GM12892 (cell line): ENCODE data around the gene ARL15.

Experiments used
- DNase-seq: peaks from one replicate; pipeline ENCODE4 v3.0.0; 2011; ENCODE audit not compliant: insufficient read length
- FAIRE-seq: peaks from 2 replicates; lab custom pipeline; 2011; peaks lifted over from hg19 to GRCh38; lab: Jason Lieb, UNC
- POLR2A ChIP-seq: IDR thresholded peaks from 2 replicates; pipeline ENCODE4 v1.6.1; 2011; ENCODE audit warnings: low read depth, low read length, control low read depth
- POLR2AphosphoS5 ChIP-seq: IDR thresholded peaks from 2 replicates; pipeline ENCODE4 v1.6.1; 2011; ENCODE audit warnings: low read depth, low read length, control low read depth
- TAF1 ChIP-seq: IDR thresholded peaks from 2 replicates; pipeline ENCODE4 v1.6.1; 2011; ENCODE audit warnings: low read depth, mild to moderate bottlenecking, control low read depth, low read length, borderline replicate concordance

ARL15 gene

DNA sequence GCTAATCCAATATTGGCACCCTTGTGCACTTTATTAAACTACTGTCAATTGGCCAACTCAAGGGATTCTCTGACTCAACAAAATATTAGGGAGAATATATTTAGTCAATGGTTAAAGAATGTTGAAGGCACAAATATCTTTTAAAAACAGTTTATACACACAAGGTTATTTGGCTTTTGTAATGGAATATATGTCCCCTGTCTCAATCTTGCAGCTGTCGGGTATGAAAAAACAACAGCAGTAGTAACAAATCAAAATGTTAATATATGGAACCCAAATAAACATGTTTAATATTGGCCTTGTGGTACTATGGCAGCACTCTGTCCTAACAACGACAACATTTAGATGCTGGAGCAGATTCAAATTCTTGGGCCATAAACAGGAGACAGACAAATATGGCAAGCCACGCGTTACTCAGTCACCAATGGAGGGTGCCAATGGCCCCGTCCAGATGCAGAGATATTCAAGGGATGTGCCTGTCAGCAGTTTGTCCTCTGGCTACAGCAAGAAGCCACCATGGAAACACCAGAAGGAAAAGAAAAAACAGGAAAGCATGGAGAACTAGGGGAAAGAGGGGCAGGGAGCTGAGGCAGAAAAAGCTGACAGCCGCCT lies 408.0 kb downstream of the ARL15 start:
- FAIRE-seq: no peak
- TF ChIP-seq POLR2A (no peak), TAF1 (no peak), POLR2AphosphoS5 (no peak)
- no peak for DNase-seq

DNA sequence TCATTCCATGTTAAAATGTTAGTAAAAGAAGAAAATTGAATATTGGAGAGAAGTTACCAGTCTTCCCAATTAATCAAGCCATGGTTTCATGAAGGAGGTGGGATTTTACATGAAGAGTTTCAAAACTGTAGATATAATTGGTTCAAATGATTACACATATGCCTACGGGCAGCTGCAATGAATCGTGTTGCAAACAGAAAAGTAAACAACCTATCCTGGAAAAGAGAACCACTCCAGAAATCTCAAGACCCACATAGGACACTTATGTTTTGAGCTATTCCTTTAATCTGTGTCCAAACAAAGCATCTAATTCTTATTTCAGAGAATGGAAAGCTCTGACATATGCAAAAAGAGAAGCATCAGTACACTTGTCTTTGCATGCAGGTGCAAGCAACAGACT lies 409.7 kb downstream of the ARL15 start:
- FAIRE-seq (no peak), DNase-seq (no peak)
- TF ChIP-seq TAF1 (no peak), POLR2A (no peak), POLR2AphosphoS5 (no peak)

DNA sequence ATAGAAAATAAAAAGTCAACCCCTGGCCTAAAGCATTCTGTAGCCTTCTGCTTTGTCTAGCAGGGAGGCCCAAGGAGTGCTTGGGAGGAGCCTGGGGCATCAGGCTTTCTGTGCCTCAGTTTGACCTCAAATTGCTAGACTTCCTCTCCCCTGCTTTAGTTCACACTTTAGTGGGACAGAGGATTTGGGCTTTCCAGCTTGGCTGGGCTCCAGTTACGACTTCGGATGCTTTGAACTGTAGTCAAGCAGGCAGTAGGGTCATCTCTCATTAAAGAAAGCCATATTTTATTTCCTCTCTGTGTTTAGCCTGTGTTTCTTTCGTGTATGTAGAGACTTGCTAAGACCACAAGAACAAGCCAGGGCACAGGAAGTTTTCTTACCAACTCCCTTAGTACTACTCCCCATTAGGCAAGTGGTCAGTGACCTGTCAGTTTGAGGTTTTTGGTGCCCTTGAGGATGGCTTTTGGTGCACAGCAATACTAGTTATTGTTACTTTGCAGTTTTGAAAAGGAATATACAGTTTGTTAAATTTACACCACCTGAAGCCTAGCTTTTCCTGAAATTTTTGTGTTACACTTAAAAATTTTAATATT lies 415.2 kb downstream of the ARL15 start:
- TF ChIP-seq POLR2AphosphoS5 (no peak), TAF1 (no peak), POLR2A (no peak)
- FAIRE-seq (no peak), DNase-seq (no peak)

DNA sequence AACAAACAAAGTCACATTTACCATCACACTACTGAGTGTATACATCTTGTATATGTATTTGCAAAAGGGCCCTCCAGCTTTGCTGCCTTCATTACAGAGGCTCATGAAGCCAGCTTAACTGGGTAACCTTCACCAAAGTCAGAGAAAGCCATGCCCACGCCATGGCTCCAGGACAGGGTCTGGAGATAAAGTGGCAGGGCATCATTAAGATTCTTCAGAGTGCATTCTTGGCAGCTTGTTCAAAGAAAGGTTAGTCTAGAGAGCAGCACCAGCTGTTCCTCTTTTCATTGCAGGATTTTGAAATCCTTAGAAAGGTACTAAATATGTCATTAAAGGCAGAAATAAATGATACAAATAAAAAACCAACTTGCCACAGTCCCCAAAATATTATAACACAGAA lies 416.7 kb downstream of the ARL15 start:
- DNase-seq (no peak), FAIRE-seq (no peak)
- TF ChIP-seq POLR2AphosphoS5 (no peak), TAF1 (no peak), POLR2A (no peak)

- DNase-seq (no peak), FAIRE-seq (no peak)
- TF ChIP-seq POLR2A (no peak), TAF1 (no peak), POLR2AphosphoS5 (no peak)
Observed at GRCh38 chr5:53892224-53892623, 418.1 kb downstream of the ARL15 start.

GRCh38 chr5:53891159-53891558 lies 419.2 kb downstream of the ARL15 start:
- TF ChIP-seq TAF1: no peak
- no peak for TF ChIP-seq POLR2A
- TF ChIP-seq POLR2AphosphoS5: no peak
- FAIRE-seq (no peak), DNase-seq (no peak)

DNA sequence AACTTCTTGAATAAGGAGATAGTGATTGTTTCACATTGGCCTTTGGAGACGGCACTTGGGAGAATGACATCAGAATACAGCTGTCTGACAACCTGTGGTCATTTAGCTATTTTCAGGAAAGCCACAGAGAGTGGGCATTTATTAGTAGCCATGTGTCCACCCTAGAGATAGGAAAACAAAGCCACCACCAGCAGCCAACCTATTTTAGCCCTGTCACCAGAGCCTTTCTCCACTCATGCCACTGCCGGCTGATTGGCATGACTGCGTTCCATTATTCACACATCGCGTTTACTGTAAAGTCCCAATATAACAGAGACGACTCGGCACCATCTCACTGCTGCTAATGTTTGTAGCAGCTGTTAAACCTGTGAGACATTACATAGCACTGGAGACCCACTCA lies 419.9 kb downstream of the ARL15 start:
- no peak for TF ChIP-seq POLR2A
- no peak for TF ChIP-seq POLR2AphosphoS5
- no peak for TF ChIP-seq TAF1
- FAIRE-seq: no peak
- DNase-seq: no peak

DNA sequence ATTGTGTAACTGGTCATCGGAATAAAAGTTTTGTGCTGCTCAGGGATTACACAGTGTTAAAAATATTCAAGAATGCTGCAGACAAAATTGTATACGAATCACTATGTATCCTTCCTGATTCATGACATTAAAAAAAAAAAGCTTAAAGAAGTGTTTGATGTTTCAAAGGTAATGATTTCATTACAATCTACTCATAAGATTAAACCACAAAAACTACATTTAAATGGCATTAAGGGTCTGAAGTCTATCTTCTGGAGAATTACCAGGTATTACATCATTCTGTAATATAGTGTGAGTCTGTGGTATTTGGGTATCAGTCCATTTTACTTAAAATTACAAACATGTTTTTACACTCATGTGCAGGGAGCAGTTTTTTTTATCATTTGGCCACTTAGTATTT lies 425.5 kb downstream of the ARL15 start:
- FAIRE-seq: no peak

DNA sequence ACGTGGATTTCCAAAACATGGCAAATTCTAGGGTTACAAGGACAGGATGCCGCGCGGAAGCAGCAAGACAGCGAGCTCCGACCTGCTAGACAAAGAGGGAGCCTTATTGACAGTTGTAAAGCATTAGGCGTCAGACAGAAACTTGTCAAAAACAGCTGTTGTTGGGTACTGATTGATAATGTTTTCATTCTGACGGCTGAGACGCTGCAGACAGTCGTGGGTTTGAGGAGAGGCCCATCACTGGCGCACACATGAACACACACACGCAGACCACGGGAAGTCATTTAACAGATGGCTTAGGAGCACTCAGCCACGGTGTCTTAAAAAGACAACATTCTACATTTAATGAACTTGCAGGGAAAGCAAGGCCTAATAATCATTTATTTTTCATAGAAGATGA lies 426.0 kb downstream of the ARL15 start:
- no peak for DNase-seq
- TF ChIP-seq TAF1: no peak
- no peak for TF ChIP-seq POLR2A
- TF ChIP-seq POLR2AphosphoS5: no peak
- FAIRE-seq: no peak

More for the DNA sequence above, 425.5 kb downstream of the ARL15 start:
- no peak for DNase-seq
- TF ChIP-seq POLR2A (no peak), POLR2AphosphoS5 (no peak), TAF1 (no peak)

DNA sequence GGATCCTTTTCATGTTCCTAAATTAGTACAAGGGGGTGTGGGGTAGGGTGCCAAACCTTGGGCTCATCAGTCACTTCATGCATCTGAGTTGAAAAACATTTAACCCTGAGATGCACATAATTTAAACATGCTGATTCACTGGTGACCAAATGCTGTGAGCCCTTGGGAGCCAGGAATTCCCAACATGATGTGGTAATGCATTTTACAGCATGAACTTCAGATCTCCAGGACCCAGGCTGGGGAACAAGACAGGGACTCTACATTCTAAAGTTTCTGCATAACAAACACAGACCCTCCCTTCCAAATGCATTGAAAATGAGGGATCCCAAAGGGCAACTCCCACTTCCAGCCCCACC lies 427.7 kb downstream of the ARL15 start:
- no peak for DNase-seq
- no peak for FAIRE-seq
- TF ChIP-seq POLR2A (no peak), TAF1 (no peak), POLR2AphosphoS5 (no peak)

GRCh38 chr5:53882006-53882675 lies 428.2 kb downstream of the ARL15 start:
- FAIRE-seq (no peak), DNase-seq (no peak)
- no peak for TF ChIP-seq POLR2AphosphoS5
- TF ChIP-seq POLR2A: no peak
- no peak for TF ChIP-seq TAF1

GRCh38 chr5:53879708-53880323 lies 430.6 kb downstream of the ARL15 start:
- TF ChIP-seq POLR2AphosphoS5: no peak
- TF ChIP-seq POLR2A: no peak
- TF ChIP-seq TAF1: no peak
- FAIRE-seq (no peak), DNase-seq (no peak)
